Urothelium cell line (cell line): ENCODE measurements around the gene NPC2.

Experiments
- DNase-seq: peaks from one replicate; pipeline ENCODE4 v3.0.0; 2011; ENCODE audit warnings: low spot score, mixed read lengths
- FAIRE-seq: peaks from 2 replicates; lab custom pipeline; 2011; peaks lifted over from hg19 to GRCh38; lab: Jason Lieb, UNC

NPC2 gene

DNA sequence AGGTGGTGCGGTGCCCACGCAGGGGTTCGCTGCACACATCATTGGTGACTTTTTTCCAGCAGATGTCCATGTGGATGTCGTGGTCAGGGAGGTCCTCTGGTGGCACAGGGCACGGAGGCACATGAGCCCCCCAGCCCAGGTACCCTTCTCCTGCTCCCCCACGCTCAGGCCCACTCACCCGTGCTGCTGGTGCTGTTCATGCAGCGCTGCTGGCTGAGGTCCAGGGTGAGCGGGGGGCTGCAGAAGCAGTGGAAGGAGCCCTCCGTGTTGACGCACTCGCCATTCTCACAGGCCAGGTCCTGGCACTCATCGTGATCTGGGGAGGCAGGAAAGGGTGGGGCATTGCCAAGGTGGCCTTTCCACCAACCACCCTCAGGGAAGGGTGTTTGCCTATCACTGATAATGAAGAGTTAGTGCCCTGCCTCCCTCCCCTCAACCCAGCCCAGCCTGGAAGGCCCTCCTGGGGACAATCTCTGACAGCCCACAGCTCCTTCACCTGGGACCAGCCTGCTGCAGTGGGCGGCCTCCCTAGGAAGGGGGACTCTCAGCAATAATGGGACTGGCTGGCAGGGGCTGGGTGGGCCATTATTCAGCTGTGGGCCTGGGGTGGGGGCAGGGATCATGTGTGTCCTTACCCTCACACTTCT, 10.3 kb upstream of the NPC2 start:
- FAIRE-seq = no peak
- DNase-seq = no peak

DNA sequence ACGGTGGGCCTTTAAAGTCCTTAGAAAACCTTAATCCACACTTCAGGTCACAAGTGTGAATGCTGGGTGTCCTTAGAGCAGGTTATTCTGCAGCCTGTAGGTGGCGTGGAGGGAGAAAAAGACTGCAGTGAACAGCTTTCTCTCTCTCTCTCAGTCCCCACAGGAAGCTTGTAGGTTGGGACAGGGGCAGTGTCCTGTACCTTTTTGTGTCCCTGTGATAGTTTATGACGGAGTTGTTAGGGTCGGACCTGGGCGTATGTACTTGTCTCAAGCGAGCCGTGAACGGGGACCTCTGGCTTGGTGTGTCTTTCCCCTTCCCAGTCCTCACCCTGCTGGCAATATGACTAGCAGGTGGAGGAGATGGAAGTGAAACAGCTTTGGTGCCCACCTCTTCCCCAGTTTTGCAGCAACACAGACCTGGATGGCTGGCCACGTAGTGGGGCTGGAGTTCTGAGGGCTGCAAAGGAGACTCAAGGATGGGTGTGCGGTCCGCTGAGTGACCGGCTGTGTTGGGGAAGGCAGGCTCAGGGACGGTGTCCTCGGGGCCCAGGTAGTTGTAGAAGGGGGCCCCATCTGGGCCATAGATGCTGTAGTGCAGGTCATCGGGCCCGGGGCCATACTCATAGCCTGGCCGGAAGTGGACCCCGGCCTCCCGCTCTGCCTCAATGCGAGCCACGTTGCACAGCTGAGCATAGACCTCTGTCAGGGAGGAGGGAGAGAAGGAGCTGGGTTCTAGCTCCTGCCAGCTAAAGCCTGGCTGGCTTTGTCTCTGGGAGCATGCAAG, 9.3 kb upstream of the NPC2 start:
- FAIRE-seq = no peak
- no peak for DNase-seq

DNA sequence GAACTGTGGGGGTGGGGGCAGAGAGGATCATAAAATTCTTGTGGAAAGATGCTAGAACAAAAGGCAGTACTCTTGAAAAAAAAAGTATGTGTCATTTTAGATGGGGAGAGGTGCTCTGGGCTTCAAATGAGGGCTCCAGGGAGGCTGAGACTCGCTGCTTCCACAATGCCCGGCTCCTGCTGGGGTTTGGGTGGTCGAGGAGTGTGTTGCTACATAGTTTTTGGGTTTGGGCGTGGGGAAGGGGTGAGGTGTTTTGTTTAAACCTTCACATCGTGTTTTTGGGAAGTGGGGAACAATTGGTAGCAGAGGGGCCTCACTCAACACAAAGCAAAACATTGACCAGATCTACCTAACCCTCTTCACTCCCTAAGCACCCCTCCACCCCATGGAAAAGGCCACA, 8.6 kb upstream of the NPC2 start:
- no peak for FAIRE-seq

DNA sequence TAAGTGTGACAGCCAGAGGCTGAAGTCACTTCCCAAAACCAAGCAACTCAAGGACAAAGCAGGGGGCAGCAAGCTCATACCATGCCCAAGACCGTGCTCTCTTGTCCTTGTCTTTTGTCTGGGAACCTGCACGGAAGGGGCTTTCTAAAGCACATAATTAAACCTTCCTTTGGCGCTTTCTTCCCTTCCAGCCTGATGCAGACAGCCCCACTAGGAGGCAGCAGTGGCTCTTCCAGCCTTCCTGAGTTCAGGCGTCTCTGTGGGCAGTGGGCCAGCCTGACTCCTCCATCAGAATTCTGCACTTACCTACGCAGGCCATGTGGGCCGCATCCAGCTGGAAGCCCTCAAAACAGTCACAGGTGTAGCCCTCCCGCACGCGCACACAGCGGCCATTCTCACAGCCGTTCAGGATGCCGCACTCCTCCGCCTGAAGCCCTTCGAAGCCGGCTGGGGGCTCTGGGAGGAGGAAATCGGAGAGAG, 8.1 kb upstream of the NPC2 start:
- DNase-seq (no peak), FAIRE-seq (no peak)

More for the DNA sequence above, 8.6 kb upstream of the NPC2 start:
- DNase-seq = no peak

DNA sequence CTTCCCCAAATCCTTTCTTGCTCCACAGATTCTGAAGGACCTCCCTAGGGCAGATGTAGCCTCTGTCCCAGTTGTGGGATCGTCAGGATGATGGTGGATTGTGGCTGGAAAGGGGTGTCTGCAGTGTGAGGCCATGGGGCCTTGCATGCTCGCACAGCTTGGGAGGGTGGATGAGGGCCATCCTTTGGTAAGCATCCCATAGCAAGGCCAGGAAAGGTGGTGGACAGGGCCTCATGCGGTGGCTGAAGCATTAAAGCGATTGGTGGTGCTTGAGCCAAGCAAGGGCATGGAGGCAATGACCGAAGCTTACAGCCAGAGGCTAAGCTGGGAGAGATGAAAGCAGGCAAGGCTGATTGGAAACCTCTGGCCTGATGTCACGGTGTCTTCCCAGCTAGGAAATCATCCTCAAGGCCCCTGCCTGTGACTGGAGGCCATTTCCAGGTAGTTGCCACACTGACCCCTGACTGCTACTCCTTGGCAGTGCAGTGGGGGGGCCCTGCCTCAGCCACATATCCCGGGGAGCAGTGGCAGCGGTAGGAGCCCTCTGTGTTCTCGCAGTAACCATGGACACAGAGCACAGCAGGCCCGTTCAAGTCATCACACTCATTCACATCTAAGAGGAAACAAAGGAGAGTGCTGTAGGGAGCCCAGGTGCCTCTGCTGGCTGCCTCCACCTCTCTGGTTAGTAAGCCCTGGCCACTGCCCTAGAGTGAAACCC, 7.5 kb upstream of the NPC2 start:
- DNase-seq (no peak), FAIRE-seq (no peak)

DNA sequence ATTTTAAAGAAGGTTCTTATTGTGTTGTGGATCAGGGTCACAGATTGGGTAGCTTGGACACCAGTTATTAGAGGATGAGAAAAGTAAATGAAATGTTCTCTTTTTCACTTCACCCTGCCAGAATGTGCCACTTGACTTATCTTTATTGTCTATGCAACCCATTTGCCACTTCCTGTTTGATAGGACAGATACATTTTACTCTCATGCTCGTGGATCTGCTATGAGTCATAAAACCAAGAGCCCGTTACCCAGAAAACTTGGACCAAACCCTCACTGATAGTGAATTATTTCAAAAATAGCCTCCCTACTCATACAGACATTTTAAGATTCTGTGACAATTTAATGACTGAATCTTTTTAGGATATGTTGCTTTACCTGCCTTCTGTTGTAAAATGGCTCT, 2.3 kb upstream of the NPC2 start:
- DNase-seq (no peak), FAIRE-seq (no peak)

DNA sequence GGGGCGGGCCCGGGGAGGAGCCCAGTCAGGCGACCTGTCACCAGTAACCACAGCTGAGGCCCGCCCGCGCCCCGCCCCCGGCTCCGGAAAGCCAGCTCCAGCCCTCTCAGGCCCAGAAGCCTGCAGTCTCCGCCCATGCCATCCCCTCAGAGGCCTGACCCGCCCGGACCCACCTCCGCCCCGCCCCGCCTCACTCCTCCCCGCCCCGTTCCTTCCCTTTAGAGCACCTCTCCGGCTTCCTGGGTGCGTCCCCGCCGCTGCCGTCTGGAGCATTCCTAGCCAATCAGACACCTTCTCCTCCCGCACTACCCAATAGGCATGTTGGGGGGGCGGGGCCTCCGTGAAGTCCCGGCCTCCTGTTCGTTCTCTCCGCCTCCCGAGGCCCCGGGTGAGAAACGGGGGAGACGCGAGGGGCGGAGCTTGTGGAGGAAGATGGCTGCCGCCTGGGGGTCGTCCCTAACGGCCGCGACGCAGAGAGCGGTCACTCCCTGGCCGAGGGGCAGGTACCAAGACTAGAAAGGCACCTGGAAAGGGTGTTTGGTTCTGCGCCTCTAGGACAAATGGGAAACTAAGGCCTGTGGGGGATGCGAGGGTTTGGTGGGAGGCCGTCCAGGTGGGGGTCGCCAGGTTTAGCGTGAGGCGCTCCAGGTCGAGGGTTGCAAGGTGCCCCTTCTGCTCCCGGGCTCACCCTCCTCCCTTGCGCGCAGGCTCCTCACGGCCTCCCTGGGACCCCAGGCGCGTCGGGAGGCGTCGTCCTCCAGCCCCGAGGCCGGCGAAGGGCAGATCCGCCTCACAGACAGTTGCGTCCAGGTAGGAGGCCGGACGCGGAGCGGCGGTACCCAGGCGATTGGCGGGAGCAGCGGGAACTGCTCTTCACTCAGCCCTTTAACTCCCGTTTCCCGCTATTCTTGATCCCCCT, 497 bp upstream of the NPC2 start, which contains the start of gene ISCA2:
ISCA2 (plus strand) TSS at position 423 of the 919 bp plus-strand sequence; CDS start at position 433, 10 bp downstream.
- FAIRE-seq = peak; percentile 91
- peak; percentile 100 for DNase-seq

DNA sequence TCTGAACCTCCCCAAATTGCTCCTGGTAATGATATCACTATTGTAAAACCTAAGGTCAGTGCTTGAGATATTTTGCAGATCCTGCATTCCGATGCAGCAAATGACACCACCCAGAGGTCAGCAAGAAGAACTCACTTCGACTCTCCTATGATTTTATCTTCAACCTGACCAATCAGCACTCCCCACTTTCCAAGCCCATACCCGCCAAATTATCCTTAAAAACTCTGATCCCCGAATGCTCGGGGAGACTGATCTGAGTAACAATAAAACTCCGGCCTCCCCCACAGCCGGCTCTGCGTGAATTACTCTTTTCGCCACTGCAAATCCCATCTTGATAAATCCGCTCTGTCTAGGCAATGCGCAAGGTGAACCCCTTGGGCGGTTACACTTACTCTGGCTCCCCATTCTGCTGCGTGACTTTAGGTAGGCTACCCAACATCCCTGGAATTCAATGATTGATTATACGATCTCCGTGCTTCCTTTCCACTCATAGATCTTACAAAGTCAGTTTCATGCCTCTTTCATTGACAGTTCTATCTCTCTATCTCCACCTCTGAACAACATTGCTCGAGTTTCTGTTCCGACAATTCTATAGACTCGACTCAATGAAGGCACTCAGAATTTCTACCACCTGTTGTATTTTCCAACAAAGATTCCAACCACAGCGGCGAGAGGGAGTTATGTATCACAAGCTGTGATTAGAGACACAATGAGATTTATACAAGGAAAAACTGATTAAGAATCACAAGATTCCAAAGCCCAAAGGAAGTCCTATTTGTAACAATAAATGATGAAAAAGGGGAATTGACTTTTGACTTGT, 939 bp downstream of the NPC2 start:
- FAIRE-seq (peak; percentile 69), DNase-seq (peak; percentile 57)

DNA sequence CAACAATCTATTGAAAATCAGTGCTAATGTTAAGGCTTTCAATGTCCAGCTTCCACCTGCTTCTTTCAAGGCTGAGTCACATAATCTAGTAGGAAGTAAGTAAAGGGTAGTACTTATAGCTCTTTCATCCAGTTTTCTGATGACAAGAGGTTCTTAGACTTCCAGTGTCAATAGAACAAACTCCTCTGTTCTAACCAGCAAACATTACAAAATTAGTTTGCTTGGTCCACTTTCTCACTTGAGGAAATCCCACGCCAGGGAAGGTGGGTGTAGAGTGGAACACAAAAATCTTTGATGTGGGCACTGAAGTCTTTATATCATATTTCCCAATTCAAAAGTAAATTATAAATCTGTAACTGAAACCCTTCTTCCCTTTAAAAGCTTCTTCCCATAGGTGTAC, 2.6 kb downstream of the NPC2 start:
- FAIRE-seq (no peak), DNase-seq (no peak)

DNA sequence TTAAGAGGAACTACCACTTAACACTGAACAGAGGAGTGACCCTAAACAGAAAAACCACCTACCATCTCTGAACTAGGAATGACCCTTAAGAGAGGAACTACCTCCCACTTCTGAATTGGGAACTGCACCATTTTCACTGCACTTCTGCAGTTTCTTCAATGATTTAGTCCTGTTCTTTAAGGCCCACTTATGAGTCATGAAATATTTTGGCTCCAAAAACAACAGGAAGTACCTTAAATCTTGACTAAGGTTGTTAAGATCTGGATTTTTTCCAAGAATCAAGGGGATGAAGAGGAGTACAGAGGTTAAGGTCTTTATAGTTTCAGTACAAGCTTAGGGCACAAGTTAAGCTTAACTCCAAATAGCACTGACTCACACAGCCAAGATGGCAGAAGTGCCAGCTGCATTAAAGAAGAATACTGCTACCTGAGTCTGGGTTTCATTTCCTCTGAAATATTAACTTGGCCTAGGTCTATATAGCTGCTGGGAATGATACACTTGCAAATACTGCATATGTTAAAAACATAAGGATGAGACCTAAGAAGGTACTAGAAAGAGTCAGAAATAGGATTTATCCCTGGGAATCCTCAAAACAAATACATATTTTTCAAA, 4.2 kb downstream of the NPC2 start:
- peak; percentile 32 for FAIRE-seq
- peak; percentile 44 for DNase-seq

DNA sequence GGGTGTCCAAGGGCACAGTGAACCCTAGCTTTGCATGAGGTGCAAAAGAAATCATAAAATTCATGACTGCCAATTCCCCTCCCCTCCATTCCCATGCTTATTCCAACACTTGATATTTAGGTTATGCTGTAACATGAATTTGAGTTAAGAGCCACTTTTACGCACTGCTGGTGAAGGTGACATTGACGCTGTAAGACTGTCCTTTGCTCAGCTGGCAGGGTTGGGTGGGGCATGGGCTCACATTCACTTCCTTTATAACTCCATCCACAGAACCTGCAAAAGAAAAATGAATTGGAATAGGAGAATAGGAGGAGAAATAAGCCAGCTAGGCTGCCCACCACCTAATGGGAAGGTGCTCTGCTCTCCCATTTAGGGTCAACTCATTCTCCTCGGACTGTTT, 6.9 kb downstream of the NPC2 start:
- FAIRE-seq (peak; percentile 67), DNase-seq (no peak)

DNA sequence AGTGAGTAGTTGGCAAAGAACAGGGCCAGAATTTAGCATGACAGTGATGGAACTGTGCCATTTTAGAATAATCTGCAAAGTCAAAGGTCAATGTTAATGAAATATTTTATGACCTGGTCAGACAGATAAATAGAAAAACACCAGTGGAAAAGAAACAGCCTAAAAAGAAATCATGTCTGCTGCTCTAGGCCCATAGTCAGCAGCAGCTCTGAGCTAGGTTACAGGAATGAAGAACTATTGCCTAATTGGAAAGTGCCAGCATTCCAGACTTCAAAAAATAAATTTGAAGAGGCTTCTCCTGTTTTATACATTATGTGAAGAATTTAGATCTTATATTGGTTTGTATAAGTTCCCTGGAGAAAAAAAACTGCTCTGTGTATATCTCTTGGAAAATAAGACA, 9.8 kb downstream of the NPC2 start:
- FAIRE-seq (no peak), DNase-seq (no peak)

DNA sequence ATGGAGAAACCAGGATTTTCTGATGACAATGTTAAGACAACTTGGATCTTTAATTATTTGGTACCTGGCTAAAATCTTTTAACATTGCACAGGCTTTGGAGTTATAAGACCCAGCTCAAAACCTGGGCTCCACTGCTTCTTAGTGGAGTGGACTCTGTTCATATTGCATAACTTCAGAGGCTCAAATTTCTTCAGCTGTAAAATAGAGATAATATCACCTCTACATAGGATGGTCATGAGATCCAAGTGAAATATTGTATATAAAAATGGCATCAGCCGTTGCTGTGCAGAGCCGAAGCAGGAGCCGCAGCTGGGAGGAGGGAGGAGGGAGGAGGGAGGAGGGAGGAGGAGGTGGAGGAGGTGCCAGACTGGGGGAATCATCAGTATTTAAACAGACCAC, 10.5 kb downstream of the NPC2 start:
- FAIRE-seq = no peak

DNA sequence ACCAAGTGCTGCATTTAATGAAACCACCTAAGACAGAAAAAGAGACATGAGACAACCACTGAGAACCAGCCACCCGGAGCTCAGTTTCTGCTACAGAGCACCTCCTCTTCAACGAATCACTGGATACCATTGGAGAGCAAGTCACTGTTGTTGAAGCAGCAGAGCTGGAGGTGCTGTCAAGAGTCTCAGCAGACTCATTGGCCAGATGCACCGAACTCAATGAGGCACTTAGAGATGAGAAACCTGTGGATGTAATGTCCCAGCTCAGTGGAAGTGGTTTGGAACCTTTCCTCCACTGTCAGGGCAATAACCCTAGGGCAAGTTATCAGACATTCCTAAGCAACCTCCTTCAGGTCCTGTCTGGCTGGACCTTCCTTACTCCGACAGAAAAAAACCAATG, 13.1 kb downstream of the NPC2 start:
- no peak for FAIRE-seq
- DNase-seq = no peak

More for the DNA sequence above, 10.5 kb downstream of the NPC2 start:
- no peak for DNase-seq

DNA sequence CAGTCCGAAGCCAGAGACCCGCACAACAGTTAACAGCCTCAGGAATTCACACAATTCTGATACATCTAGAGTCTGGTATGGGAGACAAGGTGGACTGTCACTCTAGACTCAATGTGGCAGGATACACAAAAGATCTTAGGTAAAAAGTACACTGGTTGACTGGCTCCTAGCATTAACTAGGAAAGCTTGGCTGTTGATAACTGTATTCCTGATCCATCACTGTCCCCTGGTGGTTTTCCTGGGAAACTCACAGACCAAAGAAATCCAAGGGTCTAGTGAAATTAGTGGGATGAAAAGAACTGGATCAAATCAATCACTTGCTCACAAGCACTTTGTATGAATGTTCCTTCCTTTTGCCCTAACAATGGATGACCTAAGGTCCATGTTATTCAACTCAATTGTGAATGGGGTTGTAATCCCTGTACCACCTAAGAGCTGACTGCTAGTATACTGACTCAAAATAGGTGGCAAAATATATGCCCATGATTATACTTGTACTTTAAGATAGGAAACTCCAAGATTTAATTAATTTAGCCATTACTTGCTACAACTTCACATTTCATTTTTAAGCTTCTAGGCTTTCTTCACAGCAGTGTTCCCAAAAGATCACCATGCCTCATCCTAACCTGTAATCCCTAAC, 14.0 kb downstream of the NPC2 start:
- DNase-seq (no peak), FAIRE-seq (no peak)

DNA sequence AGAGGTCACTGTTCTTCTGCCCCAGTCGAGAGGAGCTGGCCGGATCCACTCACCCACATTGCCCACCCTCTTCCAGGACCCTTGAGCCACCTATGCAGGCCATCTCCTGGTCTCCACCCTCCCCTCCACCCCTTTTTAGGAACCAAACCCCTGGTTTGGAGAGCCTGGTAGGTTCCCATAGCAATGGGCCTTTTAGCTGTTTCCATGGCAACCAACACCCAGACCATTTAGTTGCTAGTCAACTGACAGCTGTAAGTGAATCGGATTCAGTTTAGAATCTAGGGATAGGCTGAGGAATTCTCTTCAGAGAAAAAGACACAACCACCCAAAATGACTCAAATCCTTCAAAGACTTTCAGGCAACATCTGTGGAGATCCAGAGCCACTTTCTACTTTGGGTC, 16.5 kb downstream of the NPC2 start:
- FAIRE-seq (no peak), DNase-seq (no peak)

DNA sequence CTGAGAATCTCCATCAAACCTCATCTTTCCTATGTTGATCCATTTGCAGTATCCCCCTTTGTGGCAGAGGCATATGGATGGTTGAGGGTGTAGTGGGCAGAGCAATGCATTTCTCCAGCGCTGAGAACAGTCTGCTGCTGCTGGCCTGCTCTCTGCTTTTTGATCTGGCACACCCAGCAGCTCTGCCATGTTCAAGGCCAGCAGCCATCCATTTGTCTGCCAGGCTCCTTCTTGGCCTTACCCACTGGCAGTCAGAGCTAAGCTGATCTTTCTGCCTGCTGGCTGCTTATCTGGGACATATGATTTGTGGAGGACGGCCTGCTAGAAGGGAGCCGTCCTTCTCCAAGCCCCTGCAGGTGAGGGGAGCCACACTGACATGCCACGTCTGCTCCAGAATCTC, 17.0 kb downstream of the NPC2 start:
- DNase-seq (no peak), FAIRE-seq (no peak)

DNA sequence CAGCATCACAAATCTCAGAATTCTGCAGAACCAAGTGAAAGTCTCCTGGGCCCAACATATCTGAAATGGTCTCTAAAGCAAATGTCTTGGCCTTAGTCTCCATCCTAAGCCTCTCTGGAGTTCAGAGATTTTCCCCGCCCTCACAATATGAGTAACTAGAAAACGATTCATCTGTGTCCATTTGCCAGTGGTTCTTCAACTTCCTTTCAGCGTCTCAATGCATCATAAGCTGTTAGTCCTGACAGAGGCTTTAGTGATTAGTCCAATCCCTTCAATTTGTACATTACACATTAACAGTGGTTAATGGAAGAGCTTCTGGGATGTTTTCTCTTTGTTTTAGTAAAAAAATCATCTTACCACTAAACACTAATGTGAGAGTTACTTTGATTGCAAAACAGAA, 17.4 kb downstream of the NPC2 start:
- DNase-seq (no peak), FAIRE-seq (no peak)

DNA sequence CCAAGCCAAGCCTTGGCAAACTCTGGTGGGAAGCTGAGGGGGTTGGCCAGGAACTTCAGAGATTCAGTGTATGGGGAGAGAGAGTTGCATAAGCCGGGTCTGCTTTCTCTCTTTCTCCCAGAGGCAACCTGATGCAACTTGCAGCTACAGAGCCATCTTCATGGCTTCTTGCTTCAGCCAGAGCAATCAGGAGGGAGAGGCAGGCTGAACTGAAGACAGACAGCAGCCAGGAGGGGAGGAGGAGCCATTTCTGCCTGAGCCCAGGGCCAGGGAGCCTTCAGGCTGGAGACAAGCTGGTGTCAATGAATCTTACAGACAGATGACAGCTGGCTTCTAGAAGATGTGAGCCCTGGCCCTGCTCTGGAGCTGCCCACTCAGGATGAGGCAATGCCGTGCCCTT, 18.7 kb downstream of the NPC2 start:
- no peak for DNase-seq
- peak; percentile 5 for FAIRE-seq
